OCI-LY1 (cell line): Measurements from ENCODE around the gene HLTF.

ENCODE experiments used
- H2AFZ ChIP-seq: fragments of 200-600 bp; sonication (generic), shearing (Covaris generic); 2 replicates; pipeline ENCODE4 v1.6.0; 2014; ENCODE audit warnings: antibody characterized with exemption, mild to moderate bottlenecking, low read length
- H3F3A ChIP-seq: fragments of 200-600 bp; sonication (generic), shearing (Covaris generic); 2 replicates; pipeline ENCODE4 v1.6.0; 2014; ENCODE audit warnings: mild to moderate bottlenecking, antibody characterized with exemption, low read length, moderate library complexity; ENCODE audit not compliant: insufficient read depth
- H3K27ac ChIP-seq: fragments of 200-600 bp; sonication (generic); 2 replicates; pipeline ENCODE4 v1.5.1; 2014; ENCODE audit warnings: low read length, mixed run types, mild to moderate bottlenecking, low read depth; ENCODE audit not compliant: poor library complexity, severe bottlenecking
- H3K27me3 ChIP-seq: fragments of 200-600 bp; sonication (generic); 2 replicates; pipeline ENCODE4 v1.6.0; 2014; ENCODE audit warnings: antibody characterized with exemption, mild to moderate bottlenecking, low read length, moderate library complexity; ENCODE audit not compliant: insufficient read depth
- H3K36me3 ChIP-seq: fragments of 200-600 bp; sonication (generic); 2 replicates; pipeline ENCODE4 v1.6.1; 2014; ENCODE audit warnings: mild to moderate bottlenecking, antibody characterized with exemption, low read length, moderate library complexity, mixed read lengths; ENCODE audit not compliant: insufficient read depth
- H3K4me1 ChIP-seq: fragments of 200-600 bp; sonication (generic); 2 replicates; pipeline ENCODE4 v1.5.1; 2014; ENCODE audit warnings: mild to moderate bottlenecking, low read length, moderate library complexity; ENCODE audit not compliant: insufficient read depth, severe bottlenecking
- H3K4me2 ChIP-seq: fragments of 200-600 bp; sonication (generic), shearing (Covaris generic); 2 replicates; pipeline ENCODE4 v1.6.1; 2014; ENCODE audit warnings: low read length
- H3K4me3 ChIP-seq: fragments of 200-600 bp; sonication (generic); 2 replicates; pipeline ENCODE4 v1.5.1; 2014; ENCODE audit warnings: low read length, low read depth, mild to moderate bottlenecking, mixed read lengths; ENCODE audit not compliant: poor library complexity, severe bottlenecking
- H3K79me2 ChIP-seq: fragments of 200-600 bp; shearing (Covaris generic); 2 replicates; pipeline ENCODE4 v1.6.1; 2016; ENCODE audit warnings: mixed run types, low read length, mixed read lengths; ENCODE audit not compliant: insufficient read depth
- H3K9ac ChIP-seq: fragments of 200-600 bp; sonication (generic), shearing (Covaris generic); 2 replicates; pipeline ENCODE4 v1.6.1; 2014; ENCODE audit warnings: mild to moderate bottlenecking, low read length, mixed read lengths
- H3K9me2 ChIP-seq: fragments of 200-600 bp; sonication (generic), shearing (Covaris generic); 2 replicates; pipeline ENCODE4 v1.6.1; 2014; ENCODE audit warnings: low read depth, mild to moderate bottlenecking, low read length, mixed read lengths
- H3K9me3 ChIP-seq: fragments of 200-600 bp; shearing (Covaris generic); 2 replicates; pipeline ENCODE4 v1.6.1; 2014; ENCODE audit warnings: low read length, mixed read lengths
- H4K20me1 ChIP-seq: fragments of 200-600 bp; sonication (generic), shearing (Covaris generic); 2 replicates; pipeline ENCODE4 v1.6.0; 2016; ENCODE audit warnings: mild to moderate bottlenecking, low read length; ENCODE audit not compliant: insufficient read depth
- EZH2 ChIP-seq: fragments of 200-600 bp; sonication (generic), shearing (Covaris generic); IDR thresholded peaks from 2 replicates; pipeline ENCODE4 v1.8.0; 2017; ENCODE audit warnings: borderline replicate concordance, mixed run types, mild to moderate bottlenecking, antibody characterized with exemption, low read length, moderate library complexity, mixed read lengths
- TF ChIP-seq, protein P1 (sequence below): fragments of 200-600 bp; sonication (generic), shearing (Covaris generic); IDR thresholded peaks from 2 replicates; pipeline ENCODE4 v1.5.1; 2017; ENCODE audit warnings: mild to moderate bottlenecking, antibody characterized with exemption, low read length, moderate library complexity, mixed read lengths

Gene HLTF

DNA sequence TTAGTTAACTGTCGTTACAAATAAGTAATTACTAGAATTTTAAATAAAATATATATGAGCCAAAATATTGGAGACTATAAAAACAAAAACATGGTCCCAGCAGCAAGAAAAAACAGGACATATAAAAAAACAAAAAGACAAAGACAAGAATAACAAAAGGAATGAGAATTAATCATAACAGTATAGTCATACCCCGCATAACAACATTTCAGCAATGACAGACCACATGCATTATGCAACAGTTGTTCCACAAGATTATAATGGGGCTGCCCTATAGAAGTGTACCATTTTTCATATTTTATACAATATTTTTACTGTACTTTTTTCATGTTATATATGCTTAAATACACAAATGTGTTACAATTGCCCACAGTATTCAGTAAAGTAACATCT, 5.6 kb downstream of the HLTF start:
- no peaks in the 10 kb centered on the region for H3K9me3 ChIP-seq
- H3K9me2 ChIP-seq = no peaks in the 10 kb centered on the region
- peaks cover 18% of the 10 kb centered on the region for H3K4me1 ChIP-seq
- peaks cover 64% of the 10 kb centered on the region for H3K36me3 ChIP-seq
- H4K20me1 ChIP-seq = no peaks in the 10 kb centered on the region
- H3K79me2 ChIP-seq = peaks cover 78% of the 10 kb centered on the region
- no peak overlapping the region for H2AFZ ChIP-seq
- TF ChIP-seq EZH2 = no peak
- TF ChIP-seq, protein P1, sequence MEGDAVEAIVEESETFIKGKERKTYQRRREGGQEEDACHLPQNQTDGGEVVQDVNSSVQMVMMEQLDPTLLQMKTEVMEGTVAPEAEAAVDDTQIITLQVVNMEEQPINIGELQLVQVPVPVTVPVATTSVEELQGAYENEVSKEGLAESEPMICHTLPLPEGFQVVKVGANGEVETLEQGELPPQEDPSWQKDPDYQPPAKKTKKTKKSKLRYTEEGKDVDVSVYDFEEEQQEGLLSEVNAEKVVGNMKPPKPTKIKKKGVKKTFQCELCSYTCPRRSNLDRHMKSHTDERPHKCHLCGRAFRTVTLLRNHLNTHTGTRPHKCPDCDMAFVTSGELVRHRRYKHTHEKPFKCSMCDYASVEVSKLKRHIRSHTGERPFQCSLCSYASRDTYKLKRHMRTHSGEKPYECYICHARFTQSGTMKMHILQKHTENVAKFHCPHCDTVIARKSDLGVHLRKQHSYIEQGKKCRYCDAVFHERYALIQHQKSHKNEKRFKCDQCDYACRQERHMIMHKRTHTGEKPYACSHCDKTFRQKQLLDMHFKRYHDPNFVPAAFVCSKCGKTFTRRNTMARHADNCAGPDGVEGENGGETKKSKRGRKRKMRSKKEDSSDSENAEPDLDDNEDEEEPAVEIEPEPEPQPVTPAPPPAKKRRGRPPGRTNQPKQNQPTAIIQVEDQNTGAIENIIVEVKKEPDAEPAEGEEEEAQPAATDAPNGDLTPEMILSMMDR = no peak
- H3K27me3 ChIP-seq = no peaks in the 10 kb centered on the region
- H3K4me2 ChIP-seq = no peak overlapping the region
- H3K9ac ChIP-seq = no peak overlapping the region
- no peak overlapping the region for H3K27ac ChIP-seq
- no peak overlapping the region for H3K4me3 ChIP-seq
- no peaks in the 10 kb centered on the region for H3F3A ChIP-seq

GRCh38 chr3:149080011-149080698, 6.2 kb downstream of the HLTF start:
- Histone ChIP-seq H3K9me3 (no peaks in the 10 kb centered on the region), H2AFZ (no peak overlapping the region), H3K27me3 (no peaks in the 10 kb centered on the region), H4K20me1 (no peaks in the 10 kb centered on the region), H3K9me2 (no peaks in the 10 kb centered on the region), H3K79me2 (peaks cover 73% of the 10 kb centered on the region), H3K36me3 (peaks cover 69% of the 10 kb centered on the region), H3K27ac (no peak overlapping the region), H3K4me1 (peaks cover 16% of the 10 kb centered on the region), H3K4me2 (no peak overlapping the region), H3K9ac (no peak overlapping the region), H3F3A (no peaks in the 10 kb centered on the region), H3K4me3 (no peak overlapping the region)
- TF ChIP-seq, protein P1 = no peak
- no peak for TF ChIP-seq EZH2

DNA sequence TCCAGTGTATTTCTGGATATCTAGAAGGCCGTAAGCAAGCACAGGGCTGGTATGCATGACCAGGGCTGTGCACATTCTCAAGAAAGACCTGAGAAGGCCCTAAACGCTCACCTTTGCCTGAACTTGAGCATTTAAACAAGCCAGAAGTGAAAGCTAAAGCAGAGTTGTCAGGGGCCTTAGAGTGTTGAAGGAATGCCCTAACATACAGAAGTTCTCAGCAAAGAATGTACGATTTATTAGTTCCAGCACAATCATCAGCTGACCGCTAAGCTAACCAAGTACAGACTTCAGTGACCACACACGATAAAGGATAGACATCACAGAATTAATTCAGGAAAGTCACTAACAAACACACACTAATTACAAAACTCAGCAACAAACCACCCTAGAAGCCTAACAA, 8.7 kb downstream of the HLTF start:
- no peaks in the 10 kb centered on the region for H3K9me3 ChIP-seq
- H3K4me2 ChIP-seq = no peak overlapping the region
- H2AFZ ChIP-seq = no peak overlapping the region
- no peak overlapping the region for H3K9ac ChIP-seq
- H3K27me3 ChIP-seq = no peaks in the 10 kb centered on the region
- no peaks in the 10 kb centered on the region for H3F3A ChIP-seq
- H4K20me1 ChIP-seq = no peaks in the 10 kb centered on the region
- no peak overlapping the region for H3K4me3 ChIP-seq
- no peak overlapping the region for H3K27ac ChIP-seq
- no peaks in the 10 kb centered on the region for H3K9me2 ChIP-seq
- H3K36me3 ChIP-seq = peaks cover 70% of the 10 kb centered on the region
- H3K4me1 ChIP-seq = no peaks in the 10 kb centered on the region
- peaks cover 51% of the 10 kb centered on the region for H3K79me2 ChIP-seq
- TF ChIP-seq, protein P1 = no peak
- TF ChIP-seq EZH2 = no peak
